ENCODE measurements around the gene ERGIC1. TPM values are rescaled to one million over a fixed set of nuclear protein-coding genes. Genes with fewer than 3 reads are reported as not detected.

ERGIC1 gene
- total RNA-seq, 2 donors from 2014 or later, result 228 to 380 TPM

DNA sequence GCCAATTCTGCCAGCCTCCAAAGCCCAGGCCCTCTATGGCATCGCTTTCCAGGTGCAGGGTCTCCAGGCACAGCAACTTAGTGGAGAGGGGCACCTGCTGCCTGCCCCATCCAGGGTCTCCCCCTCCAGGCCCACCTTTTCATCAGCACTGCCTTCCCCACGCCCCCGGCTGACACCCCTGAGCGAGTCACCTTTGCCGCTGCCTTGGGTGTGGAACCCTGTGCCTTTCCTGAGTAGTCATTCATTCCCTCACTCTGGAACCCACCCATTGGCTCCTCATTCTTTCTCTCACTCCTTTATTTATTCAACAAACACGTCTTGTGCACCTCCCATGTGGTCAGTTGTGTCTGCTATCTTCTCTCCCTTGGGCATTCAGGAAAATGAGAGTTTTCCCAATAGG, 110.7 kb downstream of the ERGIC1 start:
- no peaks in the 10 kb centered on the region for H3K9me3 ChIP-seq
- no peak overlapping the region for H3K27ac ChIP-seq
- H3K4me3 ChIP-seq, result no peak overlapping the region
- WGBS, result 88% methylated on average over 6 of the region's 6 CpGs
- H3K4me1 ChIP-seq (replicated peaks), result no peaks in the 10 kb centered on the region
- TF ChIP-seq CTCF (IDR thresholded peaks at IDR 0.05) (no peak), POLR2AphosphoS5 (IDR thresholded peaks at IDR 0.05) (no peak), POLR2A (IDR thresholded peaks at IDR 0.05) (no peak)
- intact Hi-C loops (cut with DNase I), result no loop called here
- no peak for DNase-seq (ENCODE audit: low spot score)
- H3K27me3 ChIP-seq (replicated peaks; ENCODE audit: insufficient read depth), result no peaks in the 10 kb centered on the region
- peaks cover 0 to 11% of the 10 kb centered on the region in 2 donors for H3K36me3 ChIP-seq

DNA sequence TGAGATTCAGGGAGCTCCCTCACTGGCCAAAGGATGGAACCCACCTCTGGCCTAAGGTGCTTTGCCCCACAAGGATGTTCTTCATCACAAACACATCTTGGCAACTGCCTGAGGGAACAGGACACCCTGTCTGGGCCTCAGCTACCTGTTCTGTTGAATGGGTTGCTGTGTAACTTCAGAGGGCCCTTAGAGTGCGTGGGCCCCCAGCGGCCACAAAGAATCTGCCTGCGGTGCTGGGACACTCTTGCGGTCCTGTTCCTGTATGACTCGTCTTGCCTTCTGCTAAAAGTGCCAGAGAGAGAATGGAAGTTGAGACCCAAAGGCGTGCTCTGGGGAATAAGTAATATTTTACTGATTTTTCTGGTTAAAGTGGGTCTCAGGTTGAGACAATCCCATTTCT, 111.1 kb downstream of the ERGIC1 start:
- DNase-seq (ENCODE audit: low spot score), result no peak
- intact Hi-C loops (cut with DNase I), result no loop called here
- Histone ChIP-seq H3K4me1 (replicated peaks) (no peaks in the 10 kb centered on the region), H3K4me3 (no peak overlapping the region), H3K27ac (no peak overlapping the region), H3K36me3 (peaks cover 0 to 11% of the 10 kb centered on the region in 2 donors), H3K27me3 (replicated peaks; ENCODE audit: insufficient read depth) (no peaks in the 10 kb centered on the region), H3K9me3 (no peaks in the 10 kb centered on the region)
- WGBS, result 97% methylated on average over 6 of the region's 6 CpGs
- no peak for TF ChIP-seq CTCF (IDR thresholded peaks at IDR 0.05)
- no peak for TF ChIP-seq POLR2A (IDR thresholded peaks at IDR 0.05)

DNA sequence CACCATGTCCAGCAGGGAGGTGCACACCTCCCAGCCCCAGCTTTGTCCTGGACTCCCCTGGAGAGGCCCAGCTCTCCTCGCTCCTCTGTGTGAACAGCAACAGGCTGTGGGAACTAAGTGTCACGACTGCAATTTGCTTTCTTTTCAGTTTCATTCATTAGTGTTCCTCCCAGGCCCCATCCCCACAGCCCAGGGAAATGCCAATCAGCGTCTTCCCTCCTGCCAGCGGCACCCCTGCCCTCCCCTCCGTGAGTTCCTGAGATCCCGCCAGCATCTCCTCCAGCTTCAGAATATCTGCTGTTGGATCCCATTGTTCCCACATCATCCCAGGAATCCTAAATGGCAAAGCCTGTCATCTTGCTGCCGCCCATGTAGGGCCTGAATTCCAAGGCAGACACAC, 112.1 kb downstream of the ERGIC1 start:
- no peak for TF ChIP-seq CTCF (IDR thresholded peaks at IDR 0.05)
- Histone ChIP-seq H3K27me3 (replicated peaks; ENCODE audit: insufficient read depth) (no peaks in the 10 kb centered on the region), H3K27ac (no peak overlapping the region), H3K4me1 (replicated peaks) (no peaks in the 10 kb centered on the region), H3K9me3 (no peaks in the 10 kb centered on the region), H3K4me3 (no peak overlapping the region), H3K36me3 (peaks cover 0 to 11% of the 10 kb centered on the region in 2 donors)
- intact Hi-C loops (cut with DNase I), result no loop called here
- 79% methylated on average over 7 of the region's 7 CpGs for WGBS
- DNase-seq (ENCODE audit: low spot score), result no peak

- TF ChIP-seq POLR2A (IDR thresholded peaks at IDR 0.05), result no peak
- TF ChIP-seq POLR2AphosphoS5 (IDR thresholded peaks at IDR 0.05), result no peak
- TF ChIP-seq CTCF (IDR thresholded peaks at IDR 0.05), result no peak
- H3K36me3 ChIP-seq, result peaks cover 0 to 3% of the 10 kb centered on the region in 2 donors
- H3K4me1 ChIP-seq (replicated peaks), result no peaks in the 10 kb centered on the region
- no peak for DNase-seq (ENCODE audit: low spot score)
- WGBS, result 86% methylated on average over 3 of the region's 3 CpGs
- intact Hi-C loops (cut with DNase I), result no loop called here
- H3K27ac ChIP-seq, result no peak overlapping the region
- no peaks in the 10 kb centered on the region for H3K27me3 ChIP-seq (replicated peaks; ENCODE audit: insufficient read depth)
- H3K4me3 ChIP-seq, result no peak overlapping the region
- H3K9me3 ChIP-seq, result no peaks in the 10 kb centered on the region
Observed at GRCh38 chr5:172949426-172949825, 115.4 kb downstream of the ERGIC1 start.

DNA sequence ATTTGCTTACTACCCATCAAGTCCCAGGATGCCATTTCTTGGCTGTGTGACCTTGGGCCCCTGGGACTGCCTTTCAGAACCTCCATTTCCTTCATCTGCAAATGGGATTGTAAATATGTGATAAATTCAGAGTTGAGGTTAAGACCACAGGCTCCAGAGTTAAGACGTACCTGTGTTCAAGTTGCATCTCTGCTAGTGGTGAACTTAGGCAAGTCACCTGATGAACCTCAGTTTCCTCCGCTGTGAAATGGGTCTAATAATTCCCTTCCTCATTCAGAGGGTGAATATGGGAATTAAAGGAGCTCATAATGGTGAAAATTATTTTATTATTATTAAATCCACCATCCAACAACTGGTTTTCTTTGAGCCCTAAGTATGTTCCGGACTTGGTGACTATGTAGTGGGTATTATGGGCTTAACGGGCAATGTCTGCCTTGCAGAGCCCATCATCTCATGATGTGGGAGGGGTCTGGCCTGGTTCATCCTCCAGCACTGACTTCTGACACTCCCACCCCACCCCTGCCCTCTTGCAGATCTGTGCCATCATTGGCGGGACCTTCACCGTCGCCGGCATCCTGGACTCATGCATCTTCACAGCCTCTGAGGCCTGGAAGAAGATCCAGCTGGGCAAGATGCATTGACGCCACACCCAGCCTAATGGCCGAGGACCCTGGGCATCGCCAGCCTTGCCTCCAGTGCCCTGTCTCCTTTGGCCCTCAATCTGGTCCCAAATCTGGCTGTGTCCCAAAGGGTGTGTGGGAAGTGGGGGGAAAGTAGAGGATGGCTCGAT, 116.3 kb downstream of the ERGIC1 start:
- Histone ChIP-seq H3K36me3 (peaks cover 0 to 3% of the 10 kb centered on the region in 2 donors), H3K4me1 (replicated peaks) (no peaks in the 10 kb centered on the region), H3K4me3 (no peak overlapping the region), H3K9me3 (no peaks in the 10 kb centered on the region), H3K27me3 (replicated peaks; ENCODE audit: insufficient read depth) (no peaks in the 10 kb centered on the region), H3K27ac (no peak overlapping the region)
- no peak for DNase-seq (ENCODE audit: low spot score)
- WGBS, result 93% methylated on average over 12 of the region's 12 CpGs
- no peak for TF ChIP-seq POLR2AphosphoS5 (IDR thresholded peaks at IDR 0.05)
- TF ChIP-seq CTCF (IDR thresholded peaks at IDR 0.05), result no peak
- no peak for TF ChIP-seq POLR2A (IDR thresholded peaks at IDR 0.05)
- intact Hi-C loops (cut with DNase I), result no loop called here

Measured in prostate gland (tissue), 2 donors.